HG03066 (cell line): ENCODE data around the gene RHBDF2.
A peak's percentile ranks its signal among the peaks of the same experiment; 100 is the strongest.

ENCODE experiments used
- ATAC-seq: cut with Tn5 transposase; IDR thresholded peaks from one replicate; pipeline ENCODE4 v1.9.1; 2021; ENCODE audit warnings: low read depth; ENCODE audit not compliant: unreplicated experiment

RHBDF2 gene

GRCh38 chr17:76487451-76488192, 13.6 kb downstream of the RHBDF2 start:
- ATAC-seq = no peak

GRCh38 chr17:76485569-76485968, 15.7 kb downstream of the RHBDF2 start:
- ATAC-seq = no peak

- no peak for ATAC-seq
Observed at GRCh38 chr17:76484228-76484725, 16.9 kb downstream of the RHBDF2 start.

- peak; percentile 59 for ATAC-seq
Observed at GRCh38 chr17:76481071-76481655, 20.1 kb downstream of the RHBDF2 start.

GRCh38 chr17:76480632-76481031, 20.6 kb downstream of the RHBDF2 start:
- ATAC-seq = peak; percentile 4

GRCh38 chr17:76479515-76480060, 21.6 kb downstream of the RHBDF2 start:
- no peak for ATAC-seq

- no peak for ATAC-seq
Observed at GRCh38 chr17:76478730-76479514, 22.3 kb downstream of the RHBDF2 start.

- ATAC-seq = no peak
Observed at GRCh38 chr17:76478097-76478496, 23.1 kb downstream of the RHBDF2 start.

- ATAC-seq = no peak
Observed at GRCh38 chr17:76477576-76477975, 23.6 kb downstream of the RHBDF2 start.

GRCh38 chr17:76476736-76477135, 24.5 kb downstream of the RHBDF2 start:
- ATAC-seq = no peak

- ATAC-seq = no peak
Observed at GRCh38 chr17:76475302-76475701, 25.9 kb downstream of the RHBDF2 start.

GRCh38 chr17:76474894-76475293, 26.3 kb downstream of the RHBDF2 start:
- ATAC-seq = no peak

GRCh38 chr17:76474238-76474637, 27.0 kb downstream of the RHBDF2 start:
- ATAC-seq = no peak

- no peak for ATAC-seq
Observed at GRCh38 chr17:76473541-76473985, 27.7 kb downstream of the RHBDF2 start.

GRCh38 chr17:76472726-76473125, 28.5 kb downstream of the RHBDF2 start:
- no peak for ATAC-seq

GRCh38 chr17:76472258-76472645, 29.0 kb downstream of the RHBDF2 start:
- no peak for ATAC-seq

- ATAC-seq = no peak
Observed at GRCh38 chr17:76471498-76472257, 29.5 kb downstream of the RHBDF2 start.

GRCh38 chr17:76469991-76470739, 31.1 kb downstream of the RHBDF2 start:
- ATAC-seq = no peak
